ENCODE measurements around the gene SPDEF. TPM values are rescaled to one million over a fixed set of nuclear protein-coding genes. Genes with fewer than 3 reads are reported as not detected.

The SPDEF gene
- polyA plus RNA-seq, 3 donors: 0.05 TPM; not detected in 2

DNA sequence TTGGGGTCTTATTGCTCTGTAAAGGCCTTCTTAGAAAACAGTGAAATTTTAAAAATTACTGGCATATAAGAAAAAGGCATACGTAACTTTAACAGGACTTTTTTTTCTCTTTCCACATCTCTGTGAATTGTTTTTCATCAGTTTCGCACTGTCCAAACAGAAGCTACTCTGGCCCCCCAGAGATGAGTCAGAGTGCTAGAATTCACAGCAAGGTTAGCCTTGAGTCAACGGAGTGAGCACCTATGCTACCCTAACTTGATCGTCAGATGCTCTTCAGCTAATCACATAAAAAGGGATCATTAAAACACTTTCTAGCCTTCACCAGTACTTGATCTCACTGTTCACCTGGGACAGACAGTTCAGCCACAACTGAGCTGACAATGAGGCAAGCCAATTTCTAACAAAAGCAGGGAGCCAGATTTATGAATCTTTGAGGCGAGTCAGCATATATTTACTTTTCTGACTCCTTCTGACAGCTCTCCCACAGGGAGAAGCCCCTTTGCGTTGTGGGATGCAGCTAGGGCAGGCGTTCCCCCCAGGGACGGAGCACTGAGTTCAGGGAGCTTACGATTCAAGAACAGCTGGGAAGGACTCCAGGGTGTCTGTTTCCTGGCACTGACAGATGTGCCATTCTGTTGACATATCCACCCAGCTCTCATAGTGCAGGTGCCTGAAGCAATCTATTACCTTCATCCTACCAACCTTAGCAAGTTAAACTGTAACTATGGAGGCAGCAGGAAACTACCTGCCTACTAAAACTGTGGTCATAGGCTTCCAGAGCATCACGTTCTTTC lies 46.4 kb upstream of the SPDEF start:
- intact Hi-C loops (cut with micrococcal nuclease): loop anchor here in 1 of 2 donors (10.0 kb wide), 1 partner anchor 438 kb away; no protein-coding TSS in a partner anchor
- no peak for DNase-seq
- Histone ChIP-seq H3K79me2 (ENCODE audit: insufficient read depth, low read length) (peaks cover 24% of the 10 kb centered on the region), H3K4me2 (replicated peaks; ENCODE audit: extremely low read depth, low read length, poor library complexity, severe bottlenecking) (no peak overlapping the region), H3K36me3 (replicated peaks in 1 of 2; ENCODE audit: control insufficient read depth in 1 of 2, insufficient read depth in 2 of 2, low read length in 2 of 2) (peaks cover 33 to 91% of the 10 kb centered on the region in 2 donors), H2AFZ (ENCODE audit: insufficient read depth, low read depth, low read length, poor library complexity, severe bottlenecking) (no peak overlapping the region), H3K4me1 (ENCODE audit: control insufficient read depth in 1 of 2, insufficient read depth in 2 of 2, low read length in 2 of 2) (no peaks in the 10 kb centered on the region), H3K27ac (ENCODE audit: low read depth in 1 of 2, low read length in 2 of 2) (no peak overlapping the region), H3K9ac (ENCODE audit: insufficient read depth, low read length, poor library complexity, severe bottlenecking) (no peak overlapping the region), H3K27me3 (ENCODE audit: control insufficient read depth in 2 of 2, insufficient read depth in 2 of 2, low read length in 2 of 2) (no peaks in the 10 kb centered on the region), H3K9me3 (replicated peaks in 1 of 2; ENCODE audit: control insufficient read depth in 1 of 2, insufficient read depth in 1 of 2, low read length in 2 of 2) (no peaks in the 10 kb centered on the region), H4K20me1 (ENCODE audit: insufficient read depth, low read length) (peaks cover 68% of the 10 kb centered on the region), H3K4me3 (replicated peaks in 1 of 3; ENCODE audit: low read depth in 2 of 3, low read length in 3 of 3) (no peak overlapping the region)
- peaks cover 0 to 2% (median 0%) of the 10 kb centered on the region in 7 donors for H3K9me3 Mint-ChIP-seq
- H3K27ac Mint-ChIP-seq: no peak overlapping the region
- TF ChIP-seq CTCF (IDR thresholded peaks at IDR 0.05): no peak
- H3K4me3 Mint-ChIP-seq: no peak overlapping the region
- H3K4me1 Mint-ChIP-seq: peaks cover 5% of the 10 kb centered on the region
- H3K36me3 Mint-ChIP-seq: peaks cover 60 to 62% of the 10 kb centered on the region in 2 donors
- WGBS (ENCODE audit: insufficient coverage): 98% methylated on average over 7 of the region's 10 CpGs
- no peaks in the 10 kb centered on the region for H3K27me3 Mint-ChIP-seq (ENCODE audit: low read depth in 3 of 3)

DNA sequence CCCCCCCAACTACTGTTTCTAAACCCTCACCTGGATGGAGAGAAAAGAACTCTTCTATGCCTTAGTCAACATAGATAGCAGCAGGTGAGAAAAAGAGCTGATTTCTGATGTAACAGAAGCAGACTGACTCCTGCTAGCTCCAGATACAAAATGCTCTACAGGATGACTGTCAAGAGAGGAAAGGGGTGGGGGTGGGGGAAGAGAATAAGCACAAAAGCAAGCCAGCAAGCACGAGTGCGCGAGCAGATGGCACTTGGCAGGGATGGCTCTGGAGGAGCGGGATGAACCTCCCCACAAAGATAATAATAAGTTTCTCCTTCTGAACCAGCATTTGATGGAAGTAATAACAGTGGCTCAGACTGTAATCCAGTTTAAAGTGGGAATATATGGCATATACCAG lies 45.6 kb upstream of the SPDEF start:
- H3K79me2 ChIP-seq (ENCODE audit: insufficient read depth, low read length): peaks cover 24% of the 10 kb centered on the region
- no peak overlapping the region for H3K27ac ChIP-seq (ENCODE audit: low read depth in 1 of 2, low read length in 2 of 2)
- no peak overlapping the region for H3K4me3 ChIP-seq (replicated peaks in 1 of 3; ENCODE audit: low read depth in 2 of 3, low read length in 3 of 3)
- no peak for TF ChIP-seq CTCF (IDR thresholded peaks at IDR 0.05)
- peaks cover 31 to 85% of the 10 kb centered on the region in 2 donors for H3K36me3 ChIP-seq (replicated peaks in 1 of 2; ENCODE audit: control insufficient read depth in 1 of 2, insufficient read depth in 2 of 2, low read length in 2 of 2)
- no peak overlapping the region for H3K4me2 ChIP-seq (replicated peaks; ENCODE audit: extremely low read depth, low read length, poor library complexity, severe bottlenecking)
- H3K9ac ChIP-seq (ENCODE audit: insufficient read depth, low read length, poor library complexity, severe bottlenecking): no peak overlapping the region
- H2AFZ ChIP-seq (ENCODE audit: insufficient read depth, low read depth, low read length, poor library complexity, severe bottlenecking): no peak overlapping the region
- no peaks in the 10 kb centered on the region for H3K9me3 ChIP-seq (replicated peaks in 1 of 2; ENCODE audit: control insufficient read depth in 1 of 2, insufficient read depth in 1 of 2, low read length in 2 of 2)
- no peak for DNase-seq
- Mint-ChIP-seq H3K4me1 (peaks cover 9% of the 10 kb centered on the region), H3K9me3 (peaks cover 0 to 2% (median 0%) of the 10 kb centered on the region in 7 donors), H3K36me3 (peaks cover 58 to 60% of the 10 kb centered on the region in 2 donors), H3K4me3 (no peak overlapping the region), H3K27me3 (ENCODE audit: low read depth in 3 of 3) (no peaks in the 10 kb centered on the region), H3K27ac (no peak overlapping the region)
- intact Hi-C loops (cut with micrococcal nuclease): loop anchor here in 1 of 2 donors (10.0 kb wide), 1 partner anchor 437 kb away; no protein-coding TSS in a partner anchor
- H3K4me1 ChIP-seq (ENCODE audit: control insufficient read depth in 1 of 2, insufficient read depth in 2 of 2, low read length in 2 of 2): no peaks in the 10 kb centered on the region
- peaks cover 76% of the 10 kb centered on the region for H4K20me1 ChIP-seq (ENCODE audit: insufficient read depth, low read length)
- WGBS (ENCODE audit: insufficient coverage): no CpG with 5 or more reads among the region's 4 CpGs
- H3K27me3 ChIP-seq (ENCODE audit: control insufficient read depth in 2 of 2, insufficient read depth in 2 of 2, low read length in 2 of 2): no peaks in the 10 kb centered on the region

All from CD14-positive monocyte (primary cell).